RCC 7860 (cell line): Measurements from ENCODE around the gene ABITRAM.

Source experiments
- DNase-seq: peaks from one replicate; pipeline ENCODE4 v3.0.0-alpha.2; 2015; ENCODE audit warnings: low spot score
- FAIRE-seq: peaks from 2 replicates; lab custom pipeline; 2012; peaks lifted over from hg19 to GRCh38; lab: Jason Lieb, UNC

The ABITRAM gene

GRCh38 chr9:108980893-108981292 is 46.7 kb downstream of the ABITRAM start:
- no peak for FAIRE-seq

GRCh38 chr9:108983885-108984284 is 49.7 kb downstream of the ABITRAM start:
- no peak for DNase-seq
- no peak for FAIRE-seq

More at GRCh38 chr9:108980893-108981292, 46.7 kb downstream of the ABITRAM start:
- DNase-seq, result no peak
